H1 (cell line): ENCODE data around the gene COLEC11. TPM values are rescaled to one million over a fixed set of nuclear protein-coding genes. Genes with fewer than 3 reads are reported as not detected.

Experiments
- EP300 ChIP-seq, 2 experiments: IDR thresholded peaks; 1 replicate in 1 of 2; 2 replicates in 1 of 2; pipeline ENCODE4 v1.6.1; 2011 to 2012; ENCODE audit warnings: low read depth in 2 of 2, low read length in 2 of 2, mild to moderate bottlenecking in 2 of 2, borderline replicate concordance in 1 of 2, inconsistent platforms in 1 of 2, moderate library complexity in 1 of 2
- polyA plus RNA-seq, 7 experiments: library from polyadenylated mRNA; depleted of rRNA in 3 of 7; stranded (reverse) in 5 of 7; unstranded in 2 of 7; fragments of >200 nt in 5 of 7; fragments of 200-250 nt in 2 of 7; gene quantifications; 1 replicate in 5 of 7; 2 replicates in 1 of 7; 4 replicates in 1 of 7; pipeline versions ENCODE4 v1.2.1 to v1.2.3, GENCODE V29; 2011 to 2013; ENCODE audit warnings: missing spikeins in 2 of 7, mixed read lengths in 2 of 7
- total RNA-seq: library from RNA; stranded (reverse); fragmentation: NEBNext Ultra II Directional; extraction: Animal tissue kit (Norgen Biotek cat#: 25700); gene quantifications from 2 replicates; pipeline ENCODE4 v1.2.1, GENCODE V29; 2021

COLEC11 gene
- total and polyA plus RNA-seq, 2 of the 8 experiments (the other 6 are each of a cell fraction or from before 2014, with no cell fraction given) = 0.47 to 0.80 TPM

GRCh38 chr2:3675687-3676086 is 80.8 kb downstream of the COLEC11 start (continued):
- TF ChIP-seq EP300 (IDR thresholded peaks at IDR 0.05; ENCODE audit: borderline replicate concordance in 1 of 2, low read depth in 2 of 2, low read length in 2 of 2) = no peak
